GM21528 (cell line): ENCODE measurements around the gene RETREG2.

Experiments
- ATAC-seq: cut with Tn5 transposase; IDR thresholded peaks from one replicate; pipeline ENCODE4 v1.9.1; 2021; ENCODE audit warnings: mild to moderate bottlenecking, moderate library complexity; ENCODE audit not compliant: unreplicated experiment, low FRiP score

RETREG2 gene

DNA sequence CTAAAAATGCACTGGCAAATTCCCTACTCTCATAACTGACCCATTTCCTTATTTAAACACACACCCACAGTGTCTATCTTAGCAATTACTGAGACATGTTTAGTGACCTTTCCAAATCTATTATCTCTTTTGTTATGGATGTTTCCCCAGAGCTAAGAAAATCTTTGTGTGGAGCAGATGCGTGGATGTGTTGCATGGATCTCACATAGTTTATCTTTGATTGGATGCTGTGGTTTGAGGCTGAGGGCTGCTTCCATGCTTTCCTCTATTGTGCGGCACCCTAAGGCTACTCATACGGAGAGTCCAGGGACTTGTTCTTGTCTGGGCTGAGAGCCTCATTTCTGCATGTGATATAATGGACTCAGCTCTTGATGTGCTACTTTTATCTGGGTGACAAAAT, 56.3 kb downstream of the RETREG2 start:
- ATAC-seq: no peak
